ENCODE data around the gene ABCA4.

ABCA4 gene

DNA sequence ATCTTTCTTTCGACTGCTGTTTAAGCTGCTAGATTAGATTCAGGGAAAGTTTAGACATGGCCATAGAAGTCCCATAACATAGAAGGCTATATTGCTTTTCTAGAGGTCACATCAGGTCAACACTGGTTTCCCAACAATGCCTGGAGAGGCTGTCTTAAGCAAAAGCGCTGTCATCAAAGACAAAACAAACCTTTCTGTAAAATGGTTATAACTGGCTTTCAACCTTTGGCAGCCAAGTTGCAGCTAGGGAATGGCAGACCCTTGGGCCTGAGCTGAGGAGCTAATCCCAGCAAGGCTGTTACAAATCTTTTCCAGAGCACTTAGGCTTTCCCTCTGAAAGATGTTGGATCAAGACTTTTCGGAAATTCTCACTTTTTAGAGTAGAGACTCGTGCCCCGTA lies 11.2 kb upstream of the ABCA4 start:
- no peak for DNase-seq (ENCODE audit: low spot score)
- H3K4me3 ChIP-seq = no peak overlapping the region
- H3K27ac ChIP-seq = no peak overlapping the region
- TF ChIP-seq, protein P1, sequence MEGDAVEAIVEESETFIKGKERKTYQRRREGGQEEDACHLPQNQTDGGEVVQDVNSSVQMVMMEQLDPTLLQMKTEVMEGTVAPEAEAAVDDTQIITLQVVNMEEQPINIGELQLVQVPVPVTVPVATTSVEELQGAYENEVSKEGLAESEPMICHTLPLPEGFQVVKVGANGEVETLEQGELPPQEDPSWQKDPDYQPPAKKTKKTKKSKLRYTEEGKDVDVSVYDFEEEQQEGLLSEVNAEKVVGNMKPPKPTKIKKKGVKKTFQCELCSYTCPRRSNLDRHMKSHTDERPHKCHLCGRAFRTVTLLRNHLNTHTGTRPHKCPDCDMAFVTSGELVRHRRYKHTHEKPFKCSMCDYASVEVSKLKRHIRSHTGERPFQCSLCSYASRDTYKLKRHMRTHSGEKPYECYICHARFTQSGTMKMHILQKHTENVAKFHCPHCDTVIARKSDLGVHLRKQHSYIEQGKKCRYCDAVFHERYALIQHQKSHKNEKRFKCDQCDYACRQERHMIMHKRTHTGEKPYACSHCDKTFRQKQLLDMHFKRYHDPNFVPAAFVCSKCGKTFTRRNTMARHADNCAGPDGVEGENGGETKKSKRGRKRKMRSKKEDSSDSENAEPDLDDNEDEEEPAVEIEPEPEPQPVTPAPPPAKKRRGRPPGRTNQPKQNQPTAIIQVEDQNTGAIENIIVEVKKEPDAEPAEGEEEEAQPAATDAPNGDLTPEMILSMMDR (IDR thresholded peaks at IDR 0.05) = no peak

DNA sequence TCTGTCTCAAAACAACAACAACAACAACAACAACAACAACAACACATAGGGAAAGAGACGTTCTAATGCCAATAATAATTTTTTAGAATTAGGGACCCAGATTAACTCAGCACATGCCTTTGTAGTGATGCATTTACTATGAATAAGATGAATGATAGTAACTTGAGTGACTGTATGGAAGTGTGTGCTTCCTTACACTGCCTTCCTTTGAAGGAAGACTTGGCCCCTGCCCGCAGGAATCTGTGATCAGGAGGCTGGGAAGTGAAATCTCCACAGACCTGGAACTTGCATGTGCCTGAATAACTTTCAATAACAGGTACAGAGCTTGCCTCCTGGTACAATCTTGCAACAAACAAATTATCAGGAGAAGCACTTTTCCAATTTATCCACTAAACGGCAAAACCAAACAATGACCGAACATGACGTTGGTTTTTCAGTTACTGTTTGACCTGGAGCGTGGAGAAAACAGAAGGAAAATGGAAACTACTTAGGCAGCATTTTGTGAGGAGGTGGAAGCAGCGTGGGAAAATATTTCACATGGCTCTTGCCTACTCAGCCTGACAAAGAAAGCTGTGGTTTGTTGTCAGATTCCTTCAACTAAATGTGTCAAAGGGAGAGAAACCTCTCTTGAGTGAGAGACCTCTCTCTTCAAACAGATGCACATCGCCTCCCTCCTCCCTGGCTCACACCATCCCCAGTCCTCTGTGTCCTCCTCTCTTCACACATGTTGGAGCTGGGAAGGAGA lies 10.1 kb upstream of the ABCA4 start:
- TF ChIP-seq, protein P1 (IDR thresholded peaks at IDR 0.05) = no peak
- Histone ChIP-seq H3K27ac (no peak overlapping the region), H3K4me3 (no peak overlapping the region)
- DNase-seq (ENCODE audit: low spot score) = no peak

DNA sequence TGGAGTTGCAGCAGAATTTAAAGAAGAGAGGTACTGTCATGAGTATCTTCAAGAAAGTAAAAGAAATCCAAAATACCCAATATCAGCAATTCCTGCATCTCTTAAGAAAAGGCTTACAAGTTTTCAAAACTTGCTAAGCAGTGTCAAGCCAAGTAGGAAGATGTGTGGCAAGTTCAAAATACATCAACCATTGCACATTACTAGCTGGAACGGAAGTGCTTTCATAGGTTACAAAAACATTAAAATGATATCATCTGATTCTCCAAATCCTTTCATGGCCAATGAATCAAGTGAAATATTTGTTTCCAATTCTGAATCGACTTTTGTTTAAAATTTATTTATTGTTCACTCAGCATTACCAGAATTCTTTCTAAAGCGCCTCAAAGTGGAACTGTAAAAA lies 5.7 kb upstream of the ABCA4 start:
- Histone ChIP-seq H3K4me3 (no peak overlapping the region), H3K27ac (no peak overlapping the region)
- DNase-seq (ENCODE audit: low spot score) = no peak
- TF ChIP-seq, protein P1 (IDR thresholded peaks at IDR 0.05) = no peak

DNA sequence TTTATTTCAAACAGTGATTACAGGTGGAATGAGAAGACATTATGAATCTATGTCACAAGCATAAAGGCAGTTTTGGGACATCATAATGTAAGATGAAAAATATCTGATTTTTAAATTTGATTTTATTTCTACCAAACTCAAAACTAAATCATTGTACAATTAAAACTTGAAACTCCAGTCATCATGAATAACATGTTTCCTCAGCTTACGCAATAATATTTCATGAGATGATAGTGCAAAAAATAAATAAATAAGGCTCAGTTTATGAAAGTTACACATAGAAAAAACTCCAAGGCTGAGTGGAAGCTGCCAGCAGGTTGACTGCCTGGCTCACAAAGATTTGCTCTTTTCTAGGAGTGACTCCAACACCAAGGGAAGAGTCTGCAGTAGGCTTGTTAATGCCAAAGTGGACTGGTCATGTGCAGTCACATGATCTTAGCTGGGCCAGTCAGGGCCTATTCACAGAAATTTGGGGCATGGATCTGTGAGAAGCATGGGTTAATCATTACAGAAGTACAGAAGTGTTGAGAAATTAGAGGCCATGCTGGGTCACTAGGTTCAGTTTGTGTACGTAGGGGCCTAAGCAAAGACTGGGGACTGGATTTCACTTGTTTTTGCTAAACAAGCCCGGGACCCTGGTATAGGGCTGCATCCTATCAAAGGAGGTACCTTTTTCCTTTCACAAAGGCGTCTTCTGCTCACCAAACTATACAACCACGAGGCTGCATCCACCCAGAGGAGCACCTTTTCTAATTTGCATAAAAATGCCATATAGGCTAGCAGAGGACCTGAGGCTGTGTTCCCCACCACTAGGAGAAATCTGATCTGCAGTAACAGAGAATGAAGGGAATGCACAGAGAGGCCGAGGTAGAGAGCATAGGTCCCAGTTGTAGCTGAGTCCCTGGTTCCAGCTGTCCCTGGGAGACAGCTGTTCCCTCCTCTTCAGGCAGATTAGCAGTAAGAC lies 4.9 kb upstream of the ABCA4 start:
- TF ChIP-seq, protein P1 (IDR thresholded peaks at IDR 0.05) = no peak
- H3K4me3 ChIP-seq = no peak overlapping the region
- no peak for DNase-seq (ENCODE audit: low spot score)
- no peak overlapping the region for H3K27ac ChIP-seq

DNA sequence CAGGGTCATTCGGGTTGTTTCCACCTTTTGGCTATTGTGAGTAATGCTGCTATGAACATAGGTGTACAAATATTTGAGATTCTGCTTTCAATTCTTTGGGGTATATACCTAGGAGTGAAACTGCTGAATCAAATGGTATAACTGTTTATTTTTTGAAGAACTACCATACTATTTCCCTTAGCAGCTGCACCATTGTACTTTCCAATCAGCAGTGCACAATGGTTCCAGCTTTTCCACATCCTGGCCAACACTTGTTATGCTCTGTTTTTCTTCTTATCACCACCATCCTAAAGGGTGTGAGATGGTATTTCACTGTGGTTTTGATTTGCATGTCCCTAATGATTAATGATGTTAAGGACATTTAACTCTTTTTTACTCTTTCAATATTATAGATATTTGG lies 3.6 kb upstream of the ABCA4 start:
- TF ChIP-seq, protein P1 (IDR thresholded peaks at IDR 0.05) = no peak
- DNase-seq (ENCODE audit: low spot score) = no peak
- H3K27ac ChIP-seq = no peak overlapping the region
- no peak overlapping the region for H3K4me3 ChIP-seq

DNA sequence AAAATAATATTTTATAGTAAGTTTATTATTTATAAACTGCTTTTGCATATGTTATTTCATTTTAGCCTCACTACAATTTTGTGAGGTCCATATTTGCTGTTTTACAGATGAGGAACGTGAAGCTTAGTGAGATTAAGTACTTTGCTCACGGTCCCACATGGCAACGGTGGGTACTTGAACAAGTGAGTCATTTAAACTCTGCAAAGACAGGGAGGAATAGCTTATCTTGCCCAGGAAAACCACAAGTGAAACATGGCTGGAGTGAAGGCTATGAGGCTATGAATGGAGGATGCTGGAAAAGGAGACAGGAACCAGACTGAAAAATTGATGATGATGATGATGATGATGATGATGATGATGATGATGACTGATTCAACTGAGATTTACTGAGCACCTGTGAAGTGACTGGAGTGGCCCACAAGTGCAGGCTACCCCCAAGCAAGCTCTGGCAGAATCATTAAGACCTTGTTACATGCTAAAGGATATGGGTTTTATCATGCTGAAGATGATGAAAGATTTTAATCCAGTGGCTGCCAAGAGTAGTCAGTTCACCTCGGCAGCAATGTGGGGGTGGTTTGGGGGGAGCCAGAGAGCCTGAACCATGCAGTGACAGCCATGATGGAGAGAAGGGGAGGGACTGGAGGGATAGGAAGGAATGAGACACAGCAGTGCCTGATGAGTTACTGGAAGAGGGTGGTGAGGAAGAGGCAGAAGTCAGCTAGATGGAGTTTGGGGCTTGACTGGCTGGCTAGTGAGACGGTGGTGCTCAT lies 1.4 kb upstream of the ABCA4 start:
- DNase-seq (ENCODE audit: low spot score) = no peak
- Histone ChIP-seq H3K4me3 (no peak overlapping the region), H3K27ac (no peak overlapping the region)
- TF ChIP-seq, protein P1 (IDR thresholded peaks at IDR 0.05) = no peak
